Measurements from ENCODE around the gene COL8A1. TPM values are rescaled to one million over a fixed set of nuclear protein-coding genes. Genes with fewer than 3 reads are reported as not detected.

The COL8A1 gene
- total RNA-seq, 1 experiment from 2014 or later: 0.07 TPM

DNA sequence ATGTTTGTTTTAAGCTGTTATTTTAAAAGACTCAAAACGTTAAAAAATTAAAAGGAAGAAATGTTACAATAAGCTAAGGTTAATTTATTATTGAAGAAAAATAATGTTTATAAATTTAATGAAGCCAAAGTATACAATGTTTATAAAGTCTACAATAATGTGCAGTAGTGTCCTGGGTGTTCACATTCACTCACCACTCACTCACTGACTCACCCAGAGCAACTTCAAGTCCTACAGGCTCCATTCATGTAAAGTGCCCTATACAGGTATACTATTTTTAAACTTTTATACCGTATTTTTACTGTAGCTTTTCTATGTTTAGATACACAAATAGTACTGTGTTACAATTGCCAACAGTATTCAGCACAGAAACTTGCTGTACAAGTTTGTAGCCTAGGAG is 55.2 kb downstream of the COL8A1 start:
- Histone ChIP-seq H3K36me3 (ENCODE audit: control insufficient read depth in 1 of 2, insufficient read depth in 2 of 2, low read length in 2 of 2) (no peaks in the 10 kb centered on the region), H2AFZ (ENCODE audit: low read depth, low read length, poor library complexity, severe bottlenecking) (no peak overlapping the region), H3K27ac (ENCODE audit: low read depth, low read length) (no peak overlapping the region), H3K9me2 (ENCODE audit: insufficient read depth) (no peaks in the 10 kb centered on the region), H3K4me3 (replicated peaks in 1 of 2; ENCODE audit: low read depth in 1 of 2, low read length in 2 of 2) (no peak overlapping the region), H3K27me3 (ENCODE audit: insufficient read depth, low read length) (peaks cover 28% of the 10 kb centered on the region), H3K79me2 (ENCODE audit: insufficient read depth, low read length) (no peaks in the 10 kb centered on the region), H3K4me1 (ENCODE audit: control insufficient read depth in 1 of 2, insufficient read depth in 2 of 2, low read length in 2 of 2) (no peaks in the 10 kb centered on the region), H3K9me3 (ENCODE audit: control insufficient read depth in 1 of 2, insufficient read depth in 1 of 2, low read depth in 1 of 2, low read length in 2 of 2) (no peaks in the 10 kb centered on the region), H3K9ac (ENCODE audit: low read length) (no peak overlapping the region), H4K20me1 (ENCODE audit: insufficient read depth) (no peaks in the 10 kb centered on the region), H3K4me2 (ENCODE audit: low read length) (no peak overlapping the region)
- RAD21 ChIA-PET (ENCODE audit: low non-redundant PET in 1 of 2, low total read pairs in 2 of 2, uncharacterized antibody in 2 of 2, unreplicated experiment in 2 of 2): no interaction called here
- ATAC-seq: no peak
- CTCF ChIA-PET: interaction anchor here (0.6 kb wide), 1 partner anchor 29 kb away, joined by 3 read pairs; no protein-coding TSS in a partner anchor
- POLR2A ChIA-PET: no interaction called here
- BruUV-seq (replicated peaks): no TSS peak
- DNase-seq (ENCODE audit: low read depth, low spot score): no peak
- intact Hi-C loops (cut with micrococcal nuclease): no loop called here
- no peak for TF ChIP-seq EZH2phosphoT487 (IDR thresholded peaks at IDR 0.05; ENCODE audit: borderline replicate concordance)
- no peak for TF ChIP-seq SIN3A (IDR thresholded peaks at IDR 0.05; ENCODE audit: low read depth)
- TF ChIP-seq POLR2A (IDR thresholded peaks at IDR 0.05; ENCODE audit: borderline replicate concordance, extremely low read depth, insufficient read depth, insufficient read length): no peak
- no peak for TF ChIP-seq EZH2 (IDR thresholded peaks at IDR 0.05)
- TF ChIP-seq, protein P1, sequence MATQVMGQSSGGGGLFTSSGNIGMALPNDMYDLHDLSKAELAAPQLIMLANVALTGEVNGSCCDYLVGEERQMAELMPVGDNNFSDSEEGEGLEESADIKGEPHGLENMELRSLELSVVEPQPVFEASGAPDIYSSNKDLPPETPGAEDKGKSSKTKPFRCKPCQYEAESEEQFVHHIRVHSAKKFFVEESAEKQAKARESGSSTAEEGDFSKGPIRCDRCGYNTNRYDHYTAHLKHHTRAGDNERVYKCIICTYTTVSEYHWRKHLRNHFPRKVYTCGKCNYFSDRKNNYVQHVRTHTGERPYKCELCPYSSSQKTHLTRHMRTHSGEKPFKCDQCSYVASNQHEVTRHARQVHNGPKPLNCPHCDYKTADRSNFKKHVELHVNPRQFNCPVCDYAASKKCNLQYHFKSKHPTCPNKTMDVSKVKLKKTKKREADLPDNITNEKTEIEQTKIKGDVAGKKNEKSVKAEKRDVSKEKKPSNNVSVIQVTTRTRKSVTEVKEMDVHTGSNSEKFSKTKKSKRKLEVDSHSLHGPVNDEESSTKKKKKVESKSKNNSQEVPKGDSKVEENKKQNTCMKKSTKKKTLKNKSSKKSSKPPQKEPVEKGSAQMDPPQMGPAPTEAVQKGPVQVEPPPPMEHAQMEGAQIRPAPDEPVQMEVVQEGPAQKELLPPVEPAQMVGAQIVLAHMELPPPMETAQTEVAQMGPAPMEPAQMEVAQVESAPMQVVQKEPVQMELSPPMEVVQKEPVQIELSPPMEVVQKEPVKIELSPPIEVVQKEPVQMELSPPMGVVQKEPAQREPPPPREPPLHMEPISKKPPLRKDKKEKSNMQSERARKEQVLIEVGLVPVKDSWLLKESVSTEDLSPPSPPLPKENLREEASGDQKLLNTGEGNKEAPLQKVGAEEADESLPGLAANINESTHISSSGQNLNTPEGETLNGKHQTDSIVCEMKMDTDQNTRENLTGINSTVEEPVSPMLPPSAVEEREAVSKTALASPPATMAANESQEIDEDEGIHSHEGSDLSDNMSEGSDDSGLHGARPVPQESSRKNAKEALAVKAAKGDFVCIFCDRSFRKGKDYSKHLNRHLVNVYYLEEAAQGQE (IDR thresholded peaks at IDR 0.05; ENCODE audit: low read depth): no peak
- TF ChIP-seq, protein P2, sequence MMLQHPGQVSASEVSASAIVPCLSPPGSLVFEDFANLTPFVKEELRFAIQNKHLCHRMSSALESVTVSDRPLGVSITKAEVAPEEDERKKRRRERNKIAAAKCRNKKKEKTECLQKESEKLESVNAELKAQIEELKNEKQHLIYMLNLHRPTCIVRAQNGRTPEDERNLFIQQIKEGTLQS (IDR thresholded peaks at IDR 0.05): no peak
- no peak for TF ChIP-seq CEBPB (IDR thresholded peaks at IDR 0.05; ENCODE audit: low read depth)
- TF ChIP-seq ELF1 (IDR thresholded peaks at IDR 0.05; ENCODE audit: borderline replicate concordance, low read depth): no peak

Measured in HCT116 (cell line).